GM19099 (cell line): ENCODE results near the gene PBOV1.

Experiments
- POLR2A ChIP-seq: IDR thresholded peaks from 3 replicates; pipeline ENCODE4 v1.6.1; 2011; ENCODE audit warnings: low read depth; ENCODE audit not compliant: insufficient read length; ENCODE audit errors: extremely low read depth

The PBOV1 gene

GRCh38 chr6:138227316-138227781 lies 9.1 kb upstream of the PBOV1 start:
- no peak for TF ChIP-seq POLR2A

- no peak for TF ChIP-seq POLR2A
Measured at GRCh38 chr6:138226700-138227315, 8.5 kb upstream of the PBOV1 start.

GRCh38 chr6:138225953-138226352 lies 7.7 kb upstream of the PBOV1 start:
- TF ChIP-seq POLR2A, result no peak

- TF ChIP-seq POLR2A, result no peak
Measured at GRCh38 chr6:138222901-138223546, 4.7 kb upstream of the PBOV1 start.

GRCh38 chr6:138219901-138220300 lies 1.6 kb upstream of the PBOV1 start:
- TF ChIP-seq POLR2A, result no peak

GRCh38 chr6:138219398-138219797 lies 1.1 kb upstream of the PBOV1 start:
- TF ChIP-seq POLR2A, result no peak

- no peak for TF ChIP-seq POLR2A
Measured at GRCh38 chr6:138215093-138215782, 3.1 kb downstream of the PBOV1 start.

GRCh38 chr6:138211601-138212000 lies 6.7 kb downstream of the PBOV1 start:
- TF ChIP-seq POLR2A, result no peak

- TF ChIP-seq POLR2A, result no peak
Measured at GRCh38 chr6:138211048-138211581, 7.2 kb downstream of the PBOV1 start.

GRCh38 chr6:138206862-138207261 lies 11.4 kb downstream of the PBOV1 start:
- no peak for TF ChIP-seq POLR2A

GRCh38 chr6:138205437-138206094 lies 12.7 kb downstream of the PBOV1 start:
- no peak for TF ChIP-seq POLR2A

GRCh38 chr6:138204792-138205384 lies 13.4 kb downstream of the PBOV1 start:
- TF ChIP-seq POLR2A, result no peak

- no peak for TF ChIP-seq POLR2A
Measured at GRCh38 chr6:138204303-138204702, 14.0 kb downstream of the PBOV1 start.

- no peak for TF ChIP-seq POLR2A
Measured at GRCh38 chr6:138203315-138203714, 15.0 kb downstream of the PBOV1 start.

GRCh38 chr6:138201836-138202235 lies 16.5 kb downstream of the PBOV1 start:
- no peak for TF ChIP-seq POLR2A
